HG03103 (cell line): ENCODE data around the gene PBRM1.

Source experiments
- ATAC-seq: cut with Tn5 transposase; IDR thresholded peaks from one replicate; pipeline ENCODE4 v1.9.1; 2021; ENCODE audit warnings: low read depth; ENCODE audit not compliant: unreplicated experiment

PBRM1 gene

DNA sequence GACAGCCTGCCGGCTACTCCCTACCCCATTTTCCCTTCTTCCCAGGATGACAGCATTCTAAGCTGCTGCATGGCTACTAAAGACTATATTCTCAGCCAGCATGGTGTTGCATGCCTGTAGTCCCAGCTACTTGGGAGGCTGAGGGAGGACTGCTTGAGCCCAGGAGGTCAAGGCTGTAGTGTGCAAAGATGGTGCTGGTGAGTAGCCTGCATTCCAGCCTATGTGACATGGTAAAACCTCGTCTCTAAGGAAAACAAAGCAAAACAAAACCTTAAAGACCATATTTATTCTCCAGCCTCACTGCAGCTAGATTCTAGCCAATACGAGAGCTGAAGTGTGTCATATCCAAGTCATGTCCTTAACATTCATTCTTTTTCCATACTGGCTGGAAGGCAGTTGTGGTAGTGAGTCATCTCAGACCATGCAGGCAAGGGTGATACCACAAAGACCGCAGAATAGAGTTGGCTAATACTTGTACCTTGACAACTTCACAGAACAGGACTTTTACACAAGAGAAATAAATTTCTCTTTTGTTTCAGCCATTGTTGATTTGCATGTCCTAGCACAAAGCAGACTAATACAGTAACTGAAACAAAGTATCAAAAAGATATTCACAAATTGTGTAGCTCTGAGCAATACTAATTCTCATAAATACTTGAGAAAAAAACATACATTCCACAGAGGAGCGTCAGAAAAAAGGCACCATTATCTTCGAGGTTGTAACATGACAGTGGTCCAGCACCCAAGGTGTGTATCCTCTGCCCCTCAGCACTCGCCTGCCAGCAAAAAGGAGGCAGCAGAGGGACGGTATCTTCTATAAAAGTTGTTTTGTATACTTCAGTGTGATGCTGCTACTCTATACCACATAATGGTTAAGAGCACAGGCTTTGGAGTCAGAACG, 14.8 kb downstream of the PBRM1 start:
- ATAC-seq, result peak; percentile 76

DNA sequence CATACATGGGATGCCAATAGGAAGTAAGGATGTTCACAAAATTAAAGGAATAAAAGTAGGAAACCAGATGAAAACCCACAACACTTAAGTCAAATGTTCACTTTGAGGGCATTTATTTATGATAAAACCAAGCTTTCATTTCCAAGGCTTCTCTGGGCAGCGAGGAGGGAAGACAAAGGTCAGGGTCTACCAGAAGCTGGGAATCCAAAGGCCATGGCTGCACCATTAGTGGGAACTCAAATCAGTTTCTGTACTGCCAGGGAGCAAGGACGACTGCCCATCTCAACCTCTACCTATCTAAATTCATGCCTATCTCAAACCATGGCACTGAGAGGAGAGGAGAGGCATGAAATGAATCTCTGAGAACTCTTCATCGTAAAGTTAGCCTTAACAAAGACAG, 22.6 kb downstream of the PBRM1 start:
- ATAC-seq, result no peak

DNA sequence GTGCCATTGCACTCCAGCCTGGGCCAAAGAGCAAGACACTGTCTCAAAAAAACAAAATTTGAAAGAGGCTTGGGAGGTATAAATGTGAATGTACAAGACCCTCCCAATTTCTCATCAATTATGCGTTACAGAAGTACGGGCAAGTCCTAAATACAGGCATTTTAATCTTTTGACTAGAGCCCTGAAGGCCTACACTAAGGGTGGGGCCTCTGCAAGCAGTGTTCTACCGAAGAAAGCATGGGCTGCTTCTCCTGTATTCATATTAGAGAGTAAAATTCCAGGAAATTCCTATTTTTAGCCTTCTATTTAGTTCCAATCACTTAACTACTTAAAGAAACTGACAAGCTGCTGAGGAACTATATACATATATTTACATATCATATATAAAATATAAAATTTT, 25.7 kb downstream of the PBRM1 start:
- ATAC-seq, result no peak

DNA sequence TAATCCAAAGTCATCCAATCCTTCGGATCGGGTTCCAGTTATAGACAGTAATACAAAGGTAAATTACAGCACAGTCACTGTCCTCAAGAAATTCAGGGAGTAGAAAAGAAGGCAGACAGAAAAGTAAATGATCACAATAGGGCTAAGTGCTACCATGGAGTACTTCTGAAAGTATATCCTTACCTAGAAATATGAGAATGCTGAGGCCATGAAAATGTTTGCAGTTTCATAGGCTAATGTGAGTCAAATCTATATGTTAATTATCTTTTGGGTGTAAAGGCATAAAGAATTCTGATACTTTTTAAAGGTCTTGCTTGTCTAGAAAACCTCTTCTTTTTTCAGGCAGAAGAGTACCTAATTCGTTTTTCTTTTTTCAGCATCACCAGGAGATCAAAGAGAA, 29.8 kb downstream of the PBRM1 start:
- no peak for ATAC-seq

DNA sequence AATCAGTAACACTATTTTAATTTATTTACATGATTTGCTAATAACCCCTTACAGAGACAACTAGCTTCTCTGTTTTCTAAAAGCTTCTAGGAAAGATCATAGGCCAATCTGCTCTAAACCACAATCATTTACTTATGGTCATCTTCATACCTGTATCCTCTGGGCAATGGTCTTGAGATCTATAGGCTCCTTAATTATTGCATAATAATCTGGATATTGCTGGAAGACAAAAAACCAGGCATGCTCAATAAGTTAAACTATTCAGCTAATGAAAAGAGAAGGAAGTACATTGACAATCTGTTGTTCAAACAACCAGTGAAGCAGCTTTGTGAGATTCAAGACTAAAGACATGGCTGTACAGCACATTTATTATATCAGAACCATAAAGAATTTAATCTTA, 34.1 kb downstream of the PBRM1 start:
- ATAC-seq, result no peak

DNA sequence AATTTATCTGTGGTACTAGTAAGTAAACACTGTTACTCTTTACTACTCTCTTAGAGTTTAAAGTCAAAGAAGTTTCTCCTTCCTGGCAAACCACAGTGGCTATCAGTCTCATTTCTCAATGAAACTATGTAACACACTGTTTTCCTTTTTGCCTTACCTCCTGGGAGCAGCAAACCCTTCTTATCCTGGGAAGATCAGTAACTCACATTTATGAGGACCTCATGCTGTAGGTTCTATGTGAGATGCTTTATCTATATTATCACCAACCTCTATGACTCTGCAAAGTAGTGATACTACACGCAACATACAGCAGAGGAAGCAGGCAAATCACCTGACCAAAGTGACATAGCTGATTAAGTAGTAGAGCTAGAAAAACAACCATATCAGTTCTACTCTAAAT, 35.3 kb downstream of the PBRM1 start:
- no peak for ATAC-seq

DNA sequence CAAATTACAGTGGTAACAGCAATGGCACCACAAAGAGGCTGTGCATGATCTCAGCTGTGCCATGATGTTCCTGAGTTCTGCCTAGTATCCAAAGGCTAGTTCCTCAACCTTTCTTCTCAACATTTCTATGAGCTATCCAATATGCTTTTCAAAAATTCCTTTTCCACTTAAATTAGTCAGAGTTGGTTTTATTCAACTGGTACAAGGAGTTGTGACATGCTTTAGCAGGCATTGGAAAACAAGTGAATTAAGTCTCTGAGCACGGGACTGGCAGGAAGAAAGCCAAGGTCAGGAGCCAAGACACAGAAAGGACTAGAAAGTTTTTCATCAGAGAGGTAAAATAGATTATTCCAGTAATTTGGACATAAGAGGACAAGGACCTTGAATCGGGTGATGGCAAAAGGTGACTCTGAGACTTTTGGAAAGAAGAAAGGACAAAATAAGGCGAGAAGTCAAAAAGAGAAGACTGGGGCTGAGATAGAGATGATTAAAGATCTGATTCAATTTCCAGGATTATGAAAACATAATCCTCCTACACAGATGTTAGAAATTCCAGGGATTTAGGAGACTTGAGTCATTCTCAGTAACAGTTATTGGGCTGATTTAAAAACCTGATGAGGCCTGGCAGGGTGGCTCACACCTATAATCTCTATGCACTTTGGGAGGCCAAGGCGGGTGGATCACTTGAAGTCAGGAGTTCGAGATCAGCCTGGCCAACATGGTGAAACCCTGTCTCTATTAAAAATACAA, 36.1 kb downstream of the PBRM1 start:
- ATAC-seq, result no peak

DNA sequence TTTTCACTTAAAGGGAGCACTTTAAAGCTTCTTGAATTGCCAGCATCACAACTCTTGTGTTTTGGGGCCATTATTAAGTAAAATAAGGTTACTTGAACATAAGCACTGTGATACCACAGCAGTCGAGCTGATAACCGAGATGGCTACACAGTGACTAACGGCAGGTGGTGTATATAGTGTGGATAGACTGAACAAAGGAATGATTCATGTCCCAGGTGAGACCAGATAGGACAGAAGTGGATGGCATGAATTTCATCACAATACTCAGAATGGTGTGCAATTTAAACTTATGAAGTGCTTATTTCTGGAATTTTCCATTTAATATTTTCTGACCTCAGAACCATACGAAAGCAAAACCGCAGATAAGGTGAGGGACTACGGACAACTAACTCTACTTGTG, 40.2 kb downstream of the PBRM1 start:
- no peak for ATAC-seq

DNA sequence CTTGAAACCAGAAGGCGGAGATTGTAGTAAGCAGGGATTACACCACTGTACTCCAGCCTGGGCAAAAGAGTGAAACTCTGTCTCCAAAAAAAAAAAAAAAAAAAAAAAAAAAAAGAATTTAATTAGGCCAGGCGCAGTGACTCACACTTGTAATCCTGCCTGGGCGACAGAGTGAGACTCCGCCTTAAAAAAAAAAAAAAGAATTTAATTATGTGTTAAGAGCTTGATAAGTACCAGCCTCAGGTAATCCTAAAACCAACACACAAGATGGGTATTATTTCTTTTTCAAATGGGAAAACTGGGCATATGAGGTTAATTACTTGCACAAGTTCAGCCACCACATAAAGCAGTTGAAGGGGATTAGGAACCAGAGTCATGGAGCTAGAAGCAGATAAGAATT, 49.0 kb downstream of the PBRM1 start:
- no peak for ATAC-seq

DNA sequence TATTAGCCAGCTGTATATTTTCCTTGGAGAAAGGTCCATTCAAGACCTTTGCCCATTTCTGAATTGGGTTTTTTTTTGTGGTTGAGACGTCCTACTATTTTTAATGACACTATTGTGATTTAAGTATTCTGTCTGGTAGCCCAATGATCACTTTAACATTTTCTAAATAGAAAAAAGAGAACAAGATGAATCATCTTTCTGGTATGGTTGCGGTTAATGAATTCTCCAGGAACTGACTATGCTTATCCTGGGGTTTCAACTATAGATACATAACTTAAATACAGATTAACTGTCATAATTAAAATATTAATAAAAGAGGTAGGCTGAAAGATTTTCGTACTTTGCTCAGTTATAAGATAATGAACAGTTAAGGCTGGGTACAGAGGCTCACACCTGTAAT, 51.9 kb downstream of the PBRM1 start:
- ATAC-seq, result no peak

DNA sequence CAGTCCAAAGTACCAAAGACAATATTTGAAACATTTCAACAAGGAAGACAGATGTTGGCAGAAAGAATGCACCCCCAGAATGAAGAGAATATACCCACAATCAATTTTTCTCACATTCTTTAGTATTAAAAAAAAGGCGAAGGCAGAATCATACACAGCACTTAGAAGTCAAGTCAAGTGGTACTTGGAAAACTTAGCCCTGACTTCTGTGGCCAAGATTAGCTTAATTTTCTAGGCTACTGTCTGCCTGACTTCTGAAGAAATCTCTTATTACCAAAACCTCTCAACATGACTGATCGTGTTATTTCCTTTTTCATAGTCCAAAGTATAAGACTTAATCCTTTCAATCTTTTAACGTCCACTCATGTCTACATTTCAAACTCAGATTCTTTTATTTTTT, 60.7 kb downstream of the PBRM1 start:
- ATAC-seq, result no peak

DNA sequence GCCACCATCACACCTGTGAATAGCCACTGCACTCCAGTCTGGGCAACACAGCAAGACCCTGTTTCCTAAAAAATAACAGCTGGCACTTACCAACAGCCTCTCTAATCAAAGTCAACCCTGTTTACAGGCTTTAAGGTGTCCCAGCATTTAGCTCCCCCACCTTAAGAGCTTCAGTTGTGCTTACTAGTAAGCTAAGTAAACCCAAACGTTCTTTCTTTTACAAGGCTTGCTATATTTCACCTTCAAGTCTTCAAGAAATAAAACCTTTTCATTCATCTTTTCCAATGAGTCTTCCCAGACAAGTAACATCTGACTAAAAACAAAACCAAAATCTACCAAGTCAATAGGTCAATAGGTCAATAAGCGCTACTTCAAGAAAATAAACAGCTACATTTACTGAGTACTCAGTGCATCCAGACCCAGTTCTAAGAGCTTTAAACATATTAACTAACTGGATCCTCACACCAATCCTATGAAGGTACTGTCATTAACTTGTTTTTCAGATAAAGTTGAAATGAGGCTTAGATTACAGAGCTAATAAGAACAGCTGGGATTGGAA, 62.4 kb downstream of the PBRM1 start:
- no peak for ATAC-seq

DNA sequence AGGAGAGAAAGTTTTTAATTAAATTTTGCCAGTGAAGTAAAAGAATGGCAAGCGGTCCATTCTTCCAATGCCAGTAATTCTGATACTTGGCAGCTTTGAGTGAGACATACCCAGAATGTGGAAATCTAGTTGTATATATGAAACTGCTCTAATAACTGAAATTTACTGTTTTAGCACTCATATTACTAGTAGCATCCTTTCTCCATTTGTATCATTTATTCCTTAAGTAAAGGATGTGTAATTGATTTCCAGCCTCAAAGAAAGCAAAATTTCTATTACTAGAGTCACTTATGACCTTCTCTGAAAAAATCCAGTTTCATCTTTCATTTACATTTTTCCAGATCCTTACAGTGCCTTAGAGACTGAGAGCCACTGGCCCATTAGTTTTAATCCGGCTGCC, 65.1 kb downstream of the PBRM1 start:
- no peak for ATAC-seq

DNA sequence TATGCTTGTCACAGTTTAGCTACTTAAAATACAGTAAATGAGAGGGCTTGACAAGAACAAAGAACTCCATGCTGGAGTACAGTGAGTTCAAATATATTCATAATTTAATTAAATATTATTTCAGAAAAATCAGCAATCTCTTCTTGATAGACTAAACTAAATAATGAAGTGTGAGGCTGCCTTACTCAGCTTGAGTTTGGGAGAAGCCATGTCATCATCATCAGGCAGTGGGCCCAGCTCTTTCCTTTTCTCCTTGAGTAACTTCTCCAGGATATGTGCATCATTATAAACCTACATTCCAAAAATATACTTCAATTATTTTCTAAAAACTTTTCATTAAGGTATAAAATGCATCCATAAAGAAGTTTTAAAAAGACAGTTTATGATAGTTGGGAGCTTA, 70.5 kb downstream of the PBRM1 start:
- ATAC-seq, result no peak

DNA sequence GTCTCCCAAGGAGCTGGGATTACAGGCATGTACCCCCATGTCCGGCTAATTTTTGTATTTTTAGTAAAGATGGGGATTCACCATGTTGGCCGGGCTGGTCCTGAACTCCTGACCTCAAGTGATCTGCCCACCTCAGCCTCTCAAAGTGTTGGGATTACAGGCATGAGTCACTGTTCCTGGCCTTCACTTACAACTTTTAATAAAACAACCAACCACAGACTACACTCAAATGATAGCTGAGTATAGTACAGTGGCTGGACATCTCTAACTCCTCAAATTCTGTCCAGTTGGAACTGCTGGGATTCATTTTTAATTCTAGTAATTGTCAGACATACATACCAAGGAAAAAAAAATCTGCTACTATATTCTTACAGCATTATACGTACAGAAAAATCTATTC, 71.0 kb downstream of the PBRM1 start:
- ATAC-seq, result no peak

DNA sequence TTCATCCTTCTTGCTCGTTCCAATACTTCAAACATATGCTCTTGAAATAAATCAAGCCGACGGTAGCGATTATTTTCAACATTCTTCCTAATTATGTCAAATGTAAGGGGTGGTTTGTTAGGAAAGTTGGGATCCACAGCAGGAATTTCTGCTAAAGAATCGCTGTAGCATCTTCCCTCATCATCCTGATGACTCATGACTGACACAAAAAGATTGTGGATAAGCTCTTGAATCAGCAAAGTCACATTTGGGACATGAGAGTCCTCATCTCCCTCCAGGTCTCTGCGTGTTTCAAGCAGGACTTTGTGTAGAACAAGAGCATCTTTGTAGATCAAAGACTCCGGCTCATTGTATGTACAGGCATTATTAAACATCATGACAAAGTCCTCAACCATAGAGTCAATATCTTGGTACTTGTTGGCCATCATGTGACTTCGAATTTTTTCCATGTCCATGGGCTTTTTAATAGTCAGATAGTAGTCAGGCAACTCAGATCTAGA, 76.3 kb downstream of the PBRM1 start:
- no peak for ATAC-seq

DNA sequence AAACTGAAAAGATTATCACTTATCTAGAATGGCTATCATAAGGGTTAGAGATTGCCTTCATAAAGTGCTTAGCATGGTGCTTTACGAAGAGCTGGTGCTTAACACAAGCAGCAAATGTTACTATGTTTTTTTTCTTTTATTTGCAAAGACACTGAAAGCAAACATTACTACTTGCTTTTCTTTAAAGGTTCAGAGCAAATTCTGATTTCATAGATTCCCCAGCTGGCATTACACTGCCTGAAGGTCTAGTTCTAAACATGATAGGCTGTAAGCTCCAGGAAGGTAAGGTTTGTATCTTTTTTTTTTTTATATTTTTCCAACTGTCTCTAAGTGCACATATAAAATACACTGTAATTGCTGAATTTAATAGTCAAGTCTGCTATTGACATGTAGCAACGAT, 77.4 kb downstream of the PBRM1 start:
- ATAC-seq, result no peak

DNA sequence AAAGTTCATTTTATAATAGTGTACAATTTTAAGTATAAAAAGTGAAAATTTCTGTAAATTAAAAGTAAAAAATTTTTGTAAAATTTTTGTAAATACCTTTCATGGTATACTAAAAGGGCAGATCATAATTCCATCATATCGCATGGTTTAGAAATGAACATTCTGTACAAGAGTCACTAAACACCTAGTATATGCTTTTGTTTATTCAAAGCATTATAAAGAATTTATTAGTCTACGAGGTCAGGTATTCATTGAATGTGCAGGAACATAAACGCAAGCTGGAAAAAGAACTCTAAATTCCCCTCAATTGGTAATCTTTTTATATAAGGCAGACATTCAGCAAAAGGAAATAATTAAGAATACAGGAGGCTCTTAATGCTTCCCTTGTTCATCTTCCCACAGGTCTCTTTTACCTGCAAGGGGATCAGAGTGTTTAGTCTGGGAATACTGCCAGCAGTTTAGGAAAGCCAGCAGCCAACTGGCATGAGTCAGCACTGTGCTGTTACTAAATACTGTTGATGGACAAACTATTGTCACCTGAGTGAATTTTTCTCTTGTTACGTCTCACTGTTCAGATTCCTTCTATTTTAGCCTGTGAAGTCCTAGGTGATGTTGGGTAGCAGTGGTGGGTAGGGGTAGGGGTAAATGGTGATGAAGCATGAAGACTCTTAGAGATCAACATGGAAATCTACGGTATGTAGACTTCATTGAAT, 79.2 kb downstream of the PBRM1 start:
- ATAC-seq, result no peak

DNA sequence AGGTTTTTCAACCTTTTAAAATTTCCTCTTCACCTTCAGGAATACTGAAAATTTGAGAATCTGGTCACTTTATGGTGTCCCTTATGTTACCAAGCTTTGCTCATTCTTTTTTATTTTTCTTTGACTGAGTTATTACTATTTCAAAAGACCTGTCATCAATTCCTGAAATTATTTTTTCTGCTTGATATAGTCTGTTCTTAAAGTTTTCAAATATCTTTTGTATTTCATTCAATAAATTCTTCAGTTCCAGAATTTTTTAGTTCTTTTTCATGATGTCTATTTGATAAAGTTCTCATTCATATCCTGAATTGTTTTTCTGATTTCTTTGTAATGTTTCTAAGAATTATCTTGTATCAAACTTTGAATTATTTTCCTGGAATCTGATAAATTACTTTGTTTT, 85.5 kb downstream of the PBRM1 start:
- ATAC-seq, result no peak

DNA sequence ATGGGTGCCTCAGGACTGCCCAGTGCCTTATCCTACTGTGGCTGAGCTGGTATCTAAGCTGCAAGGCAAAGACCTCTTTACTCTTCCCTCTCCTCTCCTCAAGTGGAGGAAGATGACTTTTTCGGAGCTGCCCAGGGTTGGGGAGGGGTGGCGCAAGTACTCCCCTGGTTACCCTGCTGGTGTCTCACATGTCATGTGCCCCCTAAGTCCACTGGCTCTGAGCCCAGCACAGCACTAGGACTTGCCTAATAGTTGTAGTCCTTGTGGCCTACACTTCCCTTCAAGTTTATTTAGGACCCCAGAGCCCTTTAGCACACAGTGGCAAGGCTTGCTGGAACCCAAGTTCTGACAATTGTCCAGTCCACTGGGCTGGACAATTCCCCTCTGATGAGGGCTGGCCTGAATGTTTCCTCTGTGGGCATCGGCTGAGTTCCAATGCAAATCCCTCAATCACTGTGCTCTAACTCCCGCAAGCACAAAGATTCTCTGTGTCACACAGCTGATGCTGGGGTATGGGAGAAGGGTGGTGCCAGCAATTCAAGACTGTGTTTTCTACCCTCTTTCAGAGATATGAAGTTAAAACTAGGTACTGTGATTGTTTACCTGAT, 89.0 kb downstream of the PBRM1 start:
- no peak for ATAC-seq

DNA sequence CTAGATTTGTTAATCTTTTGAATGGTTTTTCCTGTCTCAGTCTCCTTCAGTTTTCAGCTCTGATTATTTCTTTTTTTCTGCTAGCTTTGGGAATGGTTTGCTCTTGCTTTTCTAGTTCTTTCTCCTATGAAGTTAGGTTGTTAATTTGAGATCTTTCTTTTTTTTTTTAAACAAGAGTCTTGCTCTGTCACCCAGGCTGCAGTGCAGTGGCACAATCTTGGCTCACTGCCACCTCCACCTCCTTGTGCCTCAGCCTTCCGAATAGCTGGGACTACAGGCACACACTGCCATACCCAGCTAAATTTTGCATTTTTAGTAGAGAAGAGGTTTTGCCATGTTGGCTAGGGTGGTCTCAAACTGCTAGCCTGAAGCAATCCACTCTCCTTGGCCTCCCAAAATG, 92.6 kb downstream of the PBRM1 start:
- no peak for ATAC-seq
